Measurements from ENCODE around the gene MRM2.
"Not testable (repeated sequence)": the region's sequence is repeated elsewhere in the genome, so short reads cannot be mapped to it uniquely, and the experiment has no call there.

The MRM2 gene

DNA sequence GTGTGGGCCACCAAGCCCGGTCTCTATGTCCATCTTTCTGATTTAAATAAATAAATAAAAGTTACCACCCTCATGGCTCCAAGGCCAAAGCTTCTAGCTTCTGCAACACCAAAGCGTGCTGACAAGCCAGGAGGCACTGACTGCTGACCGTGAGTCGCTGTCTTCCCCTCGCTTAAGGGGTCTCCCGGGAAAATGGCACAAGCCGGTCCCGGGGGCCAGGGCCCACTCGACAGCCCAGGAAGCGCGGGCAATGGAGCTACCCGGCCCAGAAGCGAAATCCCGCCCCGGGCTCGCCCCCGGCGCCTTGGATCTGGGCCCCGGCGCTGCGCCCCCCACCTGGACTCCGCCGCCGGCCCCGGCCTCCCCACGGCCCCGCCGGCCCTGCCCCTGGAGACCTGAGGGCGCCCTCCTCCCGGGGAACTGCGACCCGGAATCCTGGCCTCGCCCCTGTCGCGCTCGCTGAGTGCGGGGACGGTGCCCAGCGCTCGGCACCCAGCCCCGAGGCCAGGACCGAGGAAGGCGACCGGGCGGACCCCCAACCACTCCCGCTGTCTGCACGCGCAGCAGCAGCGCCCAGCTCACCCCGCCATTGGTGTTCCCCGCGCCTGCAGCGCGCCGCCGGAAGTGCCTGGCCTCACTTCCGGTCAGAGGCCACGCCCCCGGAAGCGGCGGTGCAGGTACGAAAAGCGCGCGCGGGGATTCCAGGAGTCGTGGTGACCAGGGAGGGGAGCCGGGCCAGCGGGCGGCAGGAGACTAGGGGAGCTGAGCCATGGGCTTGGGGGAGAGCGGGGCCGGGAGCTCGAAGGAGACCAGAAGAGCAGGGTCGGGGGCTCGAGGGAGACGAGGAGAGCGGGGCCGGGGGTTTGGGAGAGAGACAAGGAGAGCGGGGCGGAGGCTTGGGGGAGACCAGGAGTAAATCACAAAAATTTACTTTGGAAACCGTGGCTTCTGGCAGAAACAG is at the start of gene MRM2, which contains the start of gene NUDT1:
Gene MRM2, minus strand, starts transcription at position 626 of the 961 bp plus-strand sequence. Its CDS starts 36 bp downstream, at position 590.
Gene NUDT1, plus strand, starts transcription at position 647 of the 961 bp plus-strand sequence. CDS start 2,349 bp downstream, outside the sequence.
- peak; percentile 40 to 63 (median 42) for DNase-seq (ENCODE audit: low read depth in 3 of 3)

DNA sequence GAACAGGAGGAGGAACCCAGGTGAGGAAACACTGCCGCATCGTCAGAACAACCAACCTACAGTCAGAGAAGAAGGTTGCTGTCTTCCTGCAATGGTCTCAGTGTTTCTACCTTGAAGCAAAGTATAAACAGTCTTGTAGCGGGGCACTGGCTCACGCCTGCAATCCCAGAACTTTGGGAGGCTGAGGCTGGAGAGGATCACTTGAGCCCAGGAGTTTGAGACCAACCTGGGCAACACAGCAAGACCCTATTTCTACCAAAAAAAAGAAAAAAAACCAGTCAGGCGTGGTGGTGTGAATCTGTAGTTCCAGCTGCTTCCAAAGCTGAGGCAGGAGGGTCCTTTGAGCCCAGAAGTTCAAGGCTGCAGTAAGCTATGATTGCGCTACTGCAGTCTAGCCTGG is 48.9 kb upstream of the MRM2 start:
- no peak for DNase-seq (ENCODE audit: low read depth in 3 of 3)

DNA sequence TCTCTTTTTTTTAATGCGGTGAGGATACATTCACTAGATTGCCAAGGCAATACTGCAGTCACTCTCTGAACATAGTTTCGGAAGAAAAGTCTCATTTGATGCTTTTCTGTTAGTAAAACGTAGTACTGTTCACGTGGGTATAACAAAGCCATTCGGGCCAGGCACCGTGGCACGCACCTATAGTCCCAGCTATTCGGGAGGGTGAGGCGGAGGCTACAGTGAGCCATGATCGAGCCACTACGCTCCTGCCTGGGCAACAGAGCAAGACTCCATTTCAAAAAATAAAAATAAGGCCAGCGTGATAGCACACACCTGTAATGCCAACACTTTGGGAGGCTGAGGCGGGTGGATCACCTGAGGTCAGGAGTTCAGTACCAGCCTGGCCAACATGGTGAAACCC is 47.6 kb upstream of the MRM2 start:
- DNase-seq (ENCODE audit: low read depth in 3 of 3), result no peak

DNA sequence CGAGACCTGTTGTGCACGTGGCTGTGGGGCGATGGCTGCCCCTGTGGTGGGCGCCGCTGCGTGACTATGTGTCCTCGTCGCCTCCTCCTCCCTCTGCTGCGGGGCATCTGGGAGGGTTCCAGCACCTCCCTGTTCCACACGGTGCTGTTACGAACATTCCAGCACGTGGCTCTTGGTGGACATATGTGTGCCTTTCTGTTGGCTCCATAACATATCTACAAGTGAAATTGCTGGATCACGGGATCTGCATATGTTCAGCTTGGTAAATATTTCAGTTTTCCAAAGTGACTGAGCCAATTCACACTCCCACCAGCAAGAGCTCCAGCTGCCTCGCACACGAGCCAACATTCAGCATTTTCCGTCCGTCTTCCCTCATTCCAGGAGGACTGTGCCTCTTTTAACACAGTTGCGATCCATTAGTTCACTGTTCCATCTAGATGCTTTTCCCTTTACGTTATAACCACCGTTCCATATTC is 47.1 kb upstream of the MRM2 start:
- DNase-seq (ENCODE audit: low read depth in 3 of 3), result no peak

DNA sequence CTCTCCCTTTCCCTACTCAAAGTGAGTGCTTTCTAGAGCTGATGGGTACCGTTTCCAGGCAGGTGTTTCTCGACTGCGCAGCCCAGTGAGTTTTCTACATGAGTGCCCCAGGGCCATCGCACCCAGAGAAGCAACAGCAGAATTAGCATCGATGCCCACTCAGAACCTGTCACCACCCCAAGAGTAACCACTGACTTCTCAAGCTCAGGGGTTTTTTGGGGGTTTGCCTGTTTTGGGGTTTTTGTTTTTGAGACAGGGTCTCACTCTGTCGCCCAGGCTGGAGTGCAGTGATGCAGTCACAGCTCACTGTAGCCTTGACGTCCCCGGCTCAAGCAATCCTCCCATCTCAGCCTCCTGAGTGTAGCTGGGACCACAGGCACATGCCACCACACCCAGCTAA is 46.5 kb upstream of the MRM2 start:
- no peak for DNase-seq (ENCODE audit: low read depth in 3 of 3)

DNA sequence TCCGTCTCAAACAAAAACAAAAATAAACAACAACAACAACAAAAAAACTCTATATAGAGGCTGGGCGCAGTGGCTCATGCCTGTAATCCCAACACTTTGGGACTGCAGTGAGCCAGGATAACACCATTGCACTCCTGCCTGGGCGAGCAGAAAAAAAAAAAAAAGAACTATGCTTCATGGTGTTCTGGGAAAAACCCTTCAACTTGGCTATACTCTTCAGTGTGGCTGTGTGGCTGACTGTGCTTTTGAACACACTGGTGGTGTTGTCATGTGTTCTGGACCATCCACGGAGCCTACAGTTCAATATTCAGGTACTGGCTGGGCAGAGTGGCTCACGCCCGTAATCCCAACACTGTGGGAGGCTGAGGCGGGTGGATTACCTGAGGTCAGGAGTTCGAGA is 45.7 kb upstream of the MRM2 start:
- no peak for DNase-seq (ENCODE audit: low read depth in 3 of 3)

DNA sequence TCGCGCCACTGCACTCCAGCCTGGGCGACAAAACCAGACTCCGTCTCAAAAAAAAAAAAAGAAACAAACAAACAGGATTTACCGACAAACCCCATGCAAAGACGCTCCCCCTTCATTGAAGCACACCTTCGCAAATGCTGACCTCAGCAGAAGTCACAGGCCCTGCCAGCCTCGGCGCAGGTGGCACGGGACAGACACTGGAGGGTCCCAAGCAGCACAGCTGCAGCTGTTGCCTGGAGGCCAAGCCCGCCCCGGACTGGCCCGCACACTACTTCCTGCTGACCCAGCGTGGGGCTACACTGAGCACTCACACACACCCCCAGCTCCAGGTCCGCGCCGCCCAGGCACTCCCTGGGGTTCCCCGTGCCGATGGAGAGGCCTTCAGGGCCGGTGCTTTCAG is 41.1 kb upstream of the MRM2 start:
- no peak for DNase-seq (ENCODE audit: low read depth in 3 of 3)

DNA sequence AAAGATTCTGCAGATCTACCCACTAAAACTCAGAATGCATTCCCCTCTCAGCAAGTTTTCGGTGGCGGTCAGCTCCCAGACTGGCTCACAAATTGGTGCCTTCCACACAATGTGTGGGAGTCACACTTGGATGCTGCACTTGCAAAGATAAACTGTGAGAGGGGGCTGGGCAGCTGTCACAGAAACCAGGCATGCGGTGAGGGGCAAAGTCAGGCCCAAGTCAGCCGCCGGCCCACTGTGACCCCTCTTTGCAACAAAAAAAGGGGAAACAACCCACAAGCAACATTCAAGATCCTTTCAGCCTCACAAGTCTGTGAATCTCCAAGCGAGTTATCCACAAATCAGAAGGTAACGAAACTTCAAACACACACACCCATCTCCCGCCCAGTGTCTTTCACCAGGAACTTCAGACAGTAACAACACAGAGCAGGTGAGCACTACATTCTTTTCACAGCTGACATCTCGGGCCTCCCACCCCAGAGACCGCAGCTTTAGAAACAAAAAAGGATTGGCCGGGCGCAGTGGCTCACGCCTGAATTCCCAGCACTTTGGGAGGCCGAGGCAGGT is 40.3 kb upstream of the MRM2 start:
- no peak for DNase-seq (ENCODE audit: low read depth in 3 of 3)

DNA sequence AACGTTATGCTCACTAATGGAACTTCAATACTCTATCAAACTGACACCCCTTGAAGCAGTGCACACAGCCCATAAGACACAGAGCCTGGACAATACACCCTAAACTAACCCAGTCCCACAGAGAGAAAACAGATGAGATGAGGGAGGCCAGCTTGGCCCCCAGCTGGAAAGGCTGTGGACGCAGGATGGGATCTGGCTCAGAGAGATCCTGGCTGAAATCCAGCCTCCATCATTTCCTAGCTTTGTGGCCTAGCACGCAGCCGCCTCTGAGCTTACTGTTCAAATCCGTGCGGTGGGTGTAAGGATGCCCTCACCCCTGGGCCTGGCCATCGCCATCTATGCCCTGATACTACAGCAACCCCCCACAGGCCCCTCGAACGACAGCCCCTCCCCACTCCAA is 39.5 kb upstream of the MRM2 start:
- DNase-seq (ENCODE audit: low read depth in 3 of 3), result no peak

DNA sequence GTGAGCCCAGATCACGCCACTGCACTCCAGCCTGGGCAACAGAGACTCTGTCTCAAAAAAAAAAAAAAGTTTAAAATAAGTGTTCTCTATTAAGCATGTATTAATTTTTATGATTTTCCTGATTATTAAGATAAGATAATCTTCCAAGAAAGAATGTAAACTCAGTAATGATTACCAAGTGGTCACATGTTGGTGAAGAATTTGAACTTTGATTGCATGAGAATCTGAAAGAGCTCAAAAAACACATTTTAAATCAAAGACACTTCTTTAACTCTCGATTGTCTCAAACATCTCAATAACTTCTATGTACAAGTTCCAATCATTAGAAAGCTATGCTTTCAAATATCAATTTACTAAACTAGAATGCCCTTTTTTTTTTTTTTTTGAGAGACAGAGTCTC is 38.4 kb upstream of the MRM2 start:
- DNase-seq (ENCODE audit: low read depth in 3 of 3), result no peak

DNA sequence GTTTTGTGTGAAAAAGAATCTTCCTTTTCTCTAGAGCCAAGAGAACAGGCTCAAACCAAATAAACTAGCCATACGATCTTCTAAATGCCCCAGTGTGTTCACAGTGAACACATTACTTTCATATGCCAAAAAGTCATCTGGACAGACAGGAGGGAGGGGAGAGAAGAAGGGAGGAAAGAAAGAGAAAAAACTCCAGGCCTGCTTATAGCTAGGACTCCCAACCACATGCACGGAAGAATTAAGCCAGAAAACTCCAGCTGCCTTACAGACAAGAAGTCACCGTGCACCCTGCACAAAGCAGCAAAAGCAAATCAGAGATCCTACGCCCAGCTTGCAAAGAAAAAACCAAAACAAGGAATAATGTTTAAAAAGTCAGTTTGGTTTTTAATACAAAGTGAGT is 37.9 kb upstream of the MRM2 start:
- DNase-seq (ENCODE audit: low read depth in 3 of 3), result no peak

DNA sequence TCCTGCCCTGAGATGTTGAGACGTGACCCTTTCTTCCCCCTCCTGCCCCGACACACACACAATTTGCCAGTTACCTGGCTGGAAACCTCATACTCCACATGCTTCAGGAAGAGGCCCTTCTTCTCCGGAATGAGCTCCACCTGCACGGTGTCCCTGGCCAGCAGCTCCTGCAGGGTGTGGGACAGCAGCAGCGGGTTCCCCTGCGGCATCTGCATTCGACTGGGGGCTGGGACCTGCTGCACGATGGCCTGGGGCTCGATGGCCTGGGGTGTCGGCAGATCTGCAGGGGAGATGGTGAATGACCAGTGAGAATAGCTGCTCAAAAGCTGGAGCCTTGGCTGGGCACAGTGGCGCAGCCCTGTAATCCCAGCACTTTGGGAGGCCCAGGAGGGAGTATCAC is 36.0 kb upstream of the MRM2 start:
- DNase-seq (ENCODE audit: low read depth in 3 of 3), result no peak

DNA sequence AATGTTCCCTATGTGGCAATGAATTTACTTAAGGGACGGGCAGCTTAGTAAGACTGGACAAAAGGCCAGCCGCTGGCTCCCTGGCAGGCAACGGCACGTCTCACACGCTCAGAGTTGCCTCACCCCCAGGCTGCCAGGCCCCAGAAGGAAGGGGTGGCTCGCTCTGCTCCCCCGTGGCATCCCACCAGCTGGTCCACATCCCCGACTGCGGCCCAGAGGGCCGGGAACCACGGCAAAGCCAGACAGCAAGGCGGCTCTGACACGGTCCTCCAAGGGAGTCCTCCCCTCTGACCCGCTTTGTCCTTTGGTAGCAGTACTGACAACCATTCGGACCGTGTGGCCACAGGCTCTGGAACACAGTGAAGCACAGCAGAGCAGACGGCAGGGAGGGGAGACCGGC is 34.1 kb upstream of the MRM2 start:
- no peak for DNase-seq (ENCODE audit: low read depth in 3 of 3)

DNA sequence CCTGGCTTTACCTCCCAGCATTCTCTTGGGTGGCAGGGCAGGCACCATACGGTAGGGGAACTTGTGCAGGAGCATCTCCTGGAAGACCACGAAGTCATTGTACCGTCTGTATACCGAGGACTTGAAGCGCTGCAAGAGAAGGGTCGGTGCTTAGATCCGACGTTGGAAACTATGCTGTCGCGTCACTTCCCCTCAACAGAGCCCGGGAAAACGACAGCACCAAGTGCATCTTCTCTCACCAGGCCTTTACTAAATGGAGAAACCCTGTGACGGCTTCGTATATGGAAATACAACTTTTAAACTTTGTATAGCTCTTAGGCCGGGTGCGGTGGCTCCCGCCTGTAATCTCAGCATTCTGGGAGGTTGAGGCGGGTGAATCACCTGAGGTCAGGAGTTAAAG is 33.1 kb upstream of the MRM2 start:
- no peak for DNase-seq (ENCODE audit: low read depth in 3 of 3)

DNA sequence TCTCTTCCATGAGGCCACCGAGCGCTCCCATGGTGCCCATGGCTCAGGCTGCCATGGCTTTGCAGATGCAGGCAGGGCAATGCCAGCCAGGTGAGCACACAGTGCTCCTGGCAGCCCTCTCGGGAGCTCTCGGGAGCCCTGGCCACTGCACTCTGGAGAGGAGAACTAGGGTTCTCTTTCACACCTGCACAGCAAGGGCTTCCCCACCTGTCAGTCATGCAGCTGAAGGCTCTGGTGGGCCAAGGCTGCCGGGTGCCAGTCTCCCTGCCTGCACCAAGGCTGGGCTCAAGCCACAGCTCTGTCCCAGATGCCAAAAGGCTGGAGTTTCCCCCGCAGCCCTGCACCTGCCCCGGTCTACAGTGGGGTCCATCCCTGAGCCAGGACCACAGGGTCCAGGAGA is 32.7 kb upstream of the MRM2 start:
- no peak for DNase-seq (ENCODE audit: low read depth in 3 of 3)

DNA sequence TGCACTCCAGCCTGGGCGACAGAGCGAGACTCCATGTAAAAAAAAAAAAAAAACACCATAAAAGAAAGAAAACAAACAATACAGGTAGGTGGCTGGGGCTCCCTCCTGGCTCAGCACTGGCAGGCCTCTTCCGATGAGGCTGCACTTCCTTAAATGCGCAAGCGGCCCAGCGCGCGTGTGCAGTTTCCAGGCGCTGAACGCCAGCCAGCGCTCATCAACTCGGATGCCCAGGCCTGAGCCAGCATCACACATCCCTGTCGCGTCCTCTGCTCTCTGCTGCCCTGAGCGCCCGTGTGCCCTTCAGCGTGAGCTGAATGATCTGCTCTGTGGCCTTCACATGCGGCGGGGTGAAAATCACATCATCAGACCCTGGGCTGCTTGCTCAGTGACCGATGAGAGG is 31.9 kb upstream of the MRM2 start:
- no peak for DNase-seq (ENCODE audit: low read depth in 3 of 3)

DNA sequence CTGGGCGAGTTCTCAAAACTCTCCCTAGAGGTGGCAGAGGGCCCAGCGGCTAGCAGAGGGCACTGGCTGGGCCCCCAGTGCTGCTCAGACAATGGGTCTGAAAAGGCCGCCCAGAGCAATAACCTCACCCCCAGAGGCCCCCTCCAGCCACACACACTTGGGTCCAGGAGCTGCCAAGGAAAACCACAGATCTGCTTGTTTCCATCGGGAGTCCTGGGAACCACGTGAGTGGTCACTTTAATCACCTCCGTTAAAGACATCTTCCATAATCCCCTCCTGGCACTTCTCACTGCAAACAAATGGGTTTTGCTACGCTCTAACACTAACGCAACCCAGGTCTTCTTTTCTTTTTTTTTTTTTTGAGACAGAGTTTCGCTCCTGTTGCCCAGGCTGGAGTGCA is 30.0 kb upstream of the MRM2 start:
- no peak for DNase-seq (ENCODE audit: low read depth in 3 of 3)

DNA sequence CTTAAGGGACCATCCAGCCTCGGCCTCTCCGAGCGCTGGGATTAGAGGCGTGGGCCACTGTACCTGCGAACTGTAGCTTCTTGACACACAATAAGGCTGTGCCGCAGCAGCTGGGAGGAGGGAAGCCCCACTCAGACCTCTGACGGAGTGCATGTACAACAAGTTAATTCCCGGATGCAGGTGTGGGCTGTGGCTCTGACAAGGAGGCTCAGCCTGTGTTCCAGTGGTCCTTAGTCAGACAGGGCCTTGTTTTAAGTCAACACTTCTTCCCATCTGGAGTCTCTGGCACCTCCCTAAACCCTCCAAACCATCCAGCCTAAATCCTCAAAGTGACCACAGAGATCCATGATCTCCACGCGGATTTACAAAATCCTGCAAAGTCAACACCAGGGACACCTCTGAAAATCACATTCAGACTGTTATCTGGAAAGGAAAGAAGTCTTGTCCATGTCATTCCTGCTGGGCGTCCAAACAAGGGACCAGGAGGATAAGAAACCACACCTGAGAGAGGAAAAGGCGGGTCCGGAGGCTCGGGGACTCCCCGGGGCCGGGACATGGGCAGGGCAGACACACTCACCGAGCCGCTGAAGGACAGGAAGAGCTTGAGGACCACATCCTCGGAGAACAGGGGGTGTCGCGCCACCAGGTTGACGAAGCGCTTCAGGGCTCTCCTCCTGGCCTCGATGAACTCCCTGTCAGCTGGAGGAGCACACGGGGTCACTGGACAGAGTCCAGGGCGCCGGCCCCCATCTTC is 29.4 kb upstream of the MRM2 start:
- no peak for DNase-seq (ENCODE audit: low read depth in 3 of 3)

DNA sequence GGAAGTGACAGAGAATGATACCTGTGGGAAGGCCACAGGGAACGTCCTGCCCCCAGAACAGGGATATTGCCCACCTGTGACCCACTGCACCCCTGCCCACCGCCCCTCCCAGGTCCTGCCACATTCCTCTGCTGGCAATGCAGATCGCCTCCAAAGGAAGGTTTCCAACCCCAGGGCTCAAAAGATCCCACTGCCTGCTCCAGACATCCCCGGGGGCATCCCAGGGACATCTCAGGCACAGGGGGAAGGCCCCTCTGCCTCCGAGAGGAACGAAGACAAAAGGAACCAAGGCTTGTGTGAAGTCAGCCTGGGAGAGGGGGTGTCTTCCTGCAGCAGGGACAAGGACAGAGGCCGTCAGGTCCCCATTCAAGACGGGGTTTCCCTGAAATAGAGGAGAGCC is 28.5 kb upstream of the MRM2 start:
- DNase-seq (ENCODE audit: low read depth in 3 of 3), result no peak

DNA sequence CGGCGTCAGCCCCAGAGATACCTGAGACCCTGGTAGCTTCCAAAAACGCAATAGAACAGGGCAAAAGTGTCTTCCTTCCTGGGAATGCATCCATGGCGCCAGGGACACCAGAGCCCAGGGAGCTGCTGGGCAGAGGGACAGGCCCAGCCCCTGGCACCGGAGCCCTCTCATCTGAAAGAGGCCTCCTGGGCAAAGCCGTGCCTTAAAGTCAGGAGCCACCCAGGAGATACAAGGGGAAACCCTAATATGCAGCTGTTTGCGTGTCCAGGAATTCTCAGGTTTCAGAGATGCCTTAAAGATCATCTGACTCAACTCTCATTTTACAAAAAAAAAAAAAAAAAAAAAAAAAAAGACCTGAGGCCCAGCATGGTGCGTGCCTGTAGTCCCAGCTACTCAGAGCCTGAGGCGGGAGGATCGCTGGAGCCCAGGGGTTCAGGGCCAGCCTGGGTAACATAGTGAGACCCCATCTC is 28.0 kb upstream of the MRM2 start:
- no peak for DNase-seq (ENCODE audit: low read depth in 3 of 3)

DNA sequence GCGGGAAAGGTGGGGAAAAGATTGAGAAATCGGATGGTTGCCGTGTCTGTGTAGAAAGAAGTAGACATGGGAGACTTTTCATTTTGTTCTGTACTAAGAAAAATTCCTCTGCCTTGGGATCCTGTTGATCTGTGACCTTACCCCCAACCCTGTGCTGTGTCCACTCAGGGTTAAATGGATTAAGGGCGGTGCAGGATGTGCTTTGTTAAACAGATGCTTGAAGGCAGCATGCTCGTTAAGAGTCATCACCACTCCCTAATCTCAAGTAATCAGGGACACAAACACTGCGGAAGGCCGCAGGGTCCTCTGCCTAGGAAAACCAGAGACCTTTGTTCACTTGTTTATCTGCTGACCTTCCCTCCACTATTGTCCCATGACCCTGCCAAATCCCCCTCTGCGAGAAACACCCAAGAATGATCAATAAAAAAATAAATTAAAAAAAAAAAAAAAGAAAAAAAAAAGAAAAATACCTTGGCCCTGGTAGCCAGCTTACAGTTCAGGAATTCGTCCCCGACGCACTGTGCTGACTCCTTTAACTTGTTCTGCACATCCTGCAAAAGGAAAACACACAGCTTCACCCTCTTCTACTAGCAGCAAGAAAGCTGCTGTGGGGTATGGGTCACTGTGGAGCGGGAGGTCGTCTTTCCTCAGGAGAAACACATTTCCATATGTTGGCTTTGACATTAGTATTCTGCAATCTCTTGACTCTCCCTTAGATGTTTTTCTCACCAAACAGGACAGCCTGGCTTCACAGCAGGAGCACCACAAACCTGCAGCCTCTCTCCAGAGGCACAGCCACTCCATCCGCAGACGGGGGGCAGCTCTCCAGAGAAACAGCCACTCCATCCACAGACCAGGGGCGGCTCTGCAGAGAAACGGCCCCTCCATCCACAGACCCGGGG is 27.3 kb upstream of the MRM2 start:
- not testable (repeated sequence) for DNase-seq (ENCODE audit: low read depth in 3 of 3)
